K562 (cell line): ENCODE measurements around the gene CRABP2. TPM values are rescaled to one million over a fixed set of nuclear protein-coding genes. Genes with fewer than 3 reads are reported as not detected.

ENCODE experiments used
- ARID1B ChIP-seq: fragments of 450-650 bp; IDR thresholded peaks from 2 replicates; pipeline ENCODE4 v1.6.1; 2016; ENCODE audit warnings: antibody characterized with exemption, mild to moderate bottlenecking, inconsistent platforms
- ATF1 ChIP-seq, 2 experiments: fragments of 450-650 bp in 1 of 2; IDR thresholded peaks; 2 replicates each; pipeline ENCODE4 v1.6.1; 2016; ENCODE audit warnings: missing compliant biosample characterization in 1 of 2, missing genetic modification characterization in 1 of 2
- CBFA2T2 ChIP-seq: fragments of 450-650 bp; conservative IDR thresholded peaks from 2 replicates; pipeline ENCODE4 v1.6.1; 2017; ENCODE audit warnings: mild to moderate bottlenecking
- ESRRB ChIP-seq: fragments of 250-450 bp; sonication (Bioruptor Pico); IDR thresholded peaks from 2 replicates; pipeline ENCODE4 v1.5.0; 2020; ENCODE audit warnings: mild to moderate bottlenecking, moderate library complexity, borderline replicate concordance
- MECOM ChIP-seq: fragments of 250-450 bp; sonication (Bioruptor Pico); IDR thresholded peaks from 2 replicates; pipeline ENCODE4 v1.8.0; 2022; ENCODE audit warnings: inconsistent platforms
- PHF20 ChIP-seq: fragments of 450-650 bp; IDR thresholded peaks from 2 replicates; pipeline ENCODE4 v1.6.1; 2018; ENCODE audit not compliant: partially characterized antibody
- RBBP5 ChIP-seq: fragments of 200-600 bp; sonication (generic); IDR thresholded peaks from 2 replicates; pipeline ENCODE4 v1.6.1; 2012; ENCODE audit warnings: borderline replicate concordance, mild to moderate bottlenecking, low read length, control low read depth, inconsistent platforms; ENCODE audit not compliant: insufficient read depth, poor library complexity, severe bottlenecking
- RHOXF2B ChIP-seq: fragments of 250-450 bp; sonication (Bioruptor Pico); conservative IDR thresholded peaks from 2 replicates; pipeline ENCODE4 v1.5.1; 2021
- SETDB1 ChIP-seq: IDR thresholded peaks from one replicate; pipeline ENCODE4 v1.6.1; 2012; ENCODE audit warnings: low read length, control low read depth, inconsistent platforms
- SREBF2 ChIP-seq: sonication (generic); formaldehyde crosslinking; IDR thresholded peaks from 2 replicates; pipeline ENCODE4 v1.4.0; 2020; ENCODE audit warnings: mild to moderate bottlenecking, missing genetic modification reagents
- ZFP30 ChIP-seq: fragments of 250-450 bp; sonication (Bioruptor Pico); IDR thresholded peaks from 2 replicates; pipeline ENCODE4 v1.8.0; 2022; ENCODE audit warnings: moderate library complexity, mild to moderate bottlenecking, inconsistent platforms, borderline replicate concordance
- polyA plus RNA-seq, 8 experiments: library from polyadenylated mRNA; depleted of rRNA in 4 of 8; stranded (reverse) in 5 of 8; unstranded in 3 of 8; fragments of >200 nt; fragmentation: Nextera tagmentation in 2 of 8; fragmentation: Illumina TruSeq in 1 of 8; extraction: Ambion mirVana in 2 of 8; extraction: Trizol in 1 of 8; gene quantifications; 2 replicates each; pipeline versions ENCODE4 v1.2.1 to v1.2.3, GENCODE V29; 2011 to 2014; ENCODE audit warnings: inconsistent platforms in 1 of 8, missing spikeins in 1 of 8
- total RNA-seq, 7 experiments: library from RNA; depleted of rRNA in 6 of 7; stranded (reverse); fragments of >200 nt in 6 of 7; fragmentation: Illumina TruSeq in 2 of 7; extraction: Trizol in 2 of 7; gene quantifications; 2 replicates each; pipeline versions ENCODE4 v1.2.1 to v1.2.3, GENCODE V29; 2011 to 2021; ENCODE audit warnings: low replicate concordance in 1 of 7
- TF ChIP-seq, protein P1 (sequence below), 2 experiments: fragments of 150-350 bp in 1 of 2; IDR thresholded peaks; 2 replicates each; pipeline ENCODE4 v1.6.1; 2012 to 2016; ENCODE audit warnings: low read depth in 2 of 2, low read length in 2 of 2, mild to moderate bottlenecking in 1 of 2, moderate library complexity in 1 of 2
- TF ChIP-seq, protein P2 (sequence below): conservative IDR thresholded peaks from 2 replicates; pipeline ENCODE4 v1.6.1; 2011; ENCODE audit warnings: low read depth, mild to moderate bottlenecking, low read length; ENCODE audit not compliant: control insufficient read depth
- TF ChIP-seq, protein P3 (sequence below): fragments of 250-450 bp; sonication (Bioruptor Pico); IDR thresholded peaks from 2 replicates; pipeline ENCODE4 v1.5.0; 2021; ENCODE audit warnings: mild to moderate bottlenecking, moderate library complexity
- TF ChIP-seq, protein P4 (sequence below): IDR thresholded peaks from 2 replicates; pipeline ENCODE4 v1.6.1; 2012; ENCODE audit warnings: low read depth, low read length, improper control_type of control experiment, borderline replicate concordance

Gene CRABP2
- total and polyA plus RNA-seq, 9 of the 15 experiments (the other 6 are each of a cell fraction or from before 2014, with no cell fraction given), result 0.30 to 2.5 (median 0.82) TPM

DNA sequence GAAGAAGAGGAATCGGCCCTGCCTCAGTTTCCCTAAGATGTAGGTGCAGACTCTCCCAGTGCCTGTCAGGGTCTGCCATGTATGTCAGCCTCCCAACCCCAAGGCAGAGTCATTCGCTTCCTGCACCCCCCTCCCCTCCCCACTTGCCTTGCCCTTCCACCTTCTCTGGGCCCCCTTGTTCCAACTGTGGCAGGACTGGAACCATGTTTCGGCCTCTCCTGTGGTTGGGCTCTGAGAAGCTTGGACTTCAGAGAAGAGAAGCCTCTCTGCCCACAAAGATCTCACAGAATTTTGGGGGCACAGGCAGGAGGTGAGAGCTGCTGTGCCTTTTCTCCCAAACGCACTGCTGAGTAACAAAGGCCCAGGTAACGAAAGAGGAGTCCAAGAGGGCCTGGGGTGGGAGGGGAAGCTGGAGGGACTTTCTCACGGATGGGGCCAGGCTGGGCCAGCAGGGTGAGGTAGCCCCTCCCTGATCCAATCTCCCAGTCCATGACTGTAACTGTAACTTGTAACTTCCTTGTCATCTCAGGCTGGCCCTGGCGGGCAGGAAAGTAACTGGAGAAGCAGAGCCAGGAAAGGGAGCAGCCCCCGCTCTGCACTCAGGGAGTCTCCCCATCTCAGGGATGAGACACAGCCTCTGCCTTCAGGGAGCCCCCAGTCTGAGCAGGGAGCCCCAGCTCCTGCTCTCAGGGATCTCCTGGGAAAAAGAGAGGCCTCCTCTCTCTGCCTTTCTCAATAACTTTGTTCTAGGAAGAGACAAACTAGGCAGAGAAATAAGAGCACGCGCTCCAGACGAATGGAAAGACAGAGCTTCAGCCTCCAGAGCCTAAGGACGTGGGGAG, 11.3 kb downstream of the CRABP2 start (continued):
- TF ChIP-seq ESRRB (CRISPR knock-in tag) (no peak), SETDB1 (no peak), MECOM (CRISPR knock-in tag) (peak; percentile 70), CBFA2T2 (no peak), ATF1 (CRISPR knock-in tag; IDR thresholded peaks at IDR 0.05) (no peak), ATF1 (tag; IDR thresholded peaks at IDR 0.05) (peak; percentile 35; the same call in 1 of the 2 replicates), RHOXF2B (CRISPR knock-in tag) (0 out of 2 replicates have a peak, but pooled peaks have one; percentile 72), SREBF2 (CRISPR knock-in tag) (no peak), ZFP30 (no peak), RBBP5 (no peak), ARID1B (peak; percentile 54; the same call in 1 of the 2 replicates), PHF20 (no peak)
- TF ChIP-seq, protein P1, sequence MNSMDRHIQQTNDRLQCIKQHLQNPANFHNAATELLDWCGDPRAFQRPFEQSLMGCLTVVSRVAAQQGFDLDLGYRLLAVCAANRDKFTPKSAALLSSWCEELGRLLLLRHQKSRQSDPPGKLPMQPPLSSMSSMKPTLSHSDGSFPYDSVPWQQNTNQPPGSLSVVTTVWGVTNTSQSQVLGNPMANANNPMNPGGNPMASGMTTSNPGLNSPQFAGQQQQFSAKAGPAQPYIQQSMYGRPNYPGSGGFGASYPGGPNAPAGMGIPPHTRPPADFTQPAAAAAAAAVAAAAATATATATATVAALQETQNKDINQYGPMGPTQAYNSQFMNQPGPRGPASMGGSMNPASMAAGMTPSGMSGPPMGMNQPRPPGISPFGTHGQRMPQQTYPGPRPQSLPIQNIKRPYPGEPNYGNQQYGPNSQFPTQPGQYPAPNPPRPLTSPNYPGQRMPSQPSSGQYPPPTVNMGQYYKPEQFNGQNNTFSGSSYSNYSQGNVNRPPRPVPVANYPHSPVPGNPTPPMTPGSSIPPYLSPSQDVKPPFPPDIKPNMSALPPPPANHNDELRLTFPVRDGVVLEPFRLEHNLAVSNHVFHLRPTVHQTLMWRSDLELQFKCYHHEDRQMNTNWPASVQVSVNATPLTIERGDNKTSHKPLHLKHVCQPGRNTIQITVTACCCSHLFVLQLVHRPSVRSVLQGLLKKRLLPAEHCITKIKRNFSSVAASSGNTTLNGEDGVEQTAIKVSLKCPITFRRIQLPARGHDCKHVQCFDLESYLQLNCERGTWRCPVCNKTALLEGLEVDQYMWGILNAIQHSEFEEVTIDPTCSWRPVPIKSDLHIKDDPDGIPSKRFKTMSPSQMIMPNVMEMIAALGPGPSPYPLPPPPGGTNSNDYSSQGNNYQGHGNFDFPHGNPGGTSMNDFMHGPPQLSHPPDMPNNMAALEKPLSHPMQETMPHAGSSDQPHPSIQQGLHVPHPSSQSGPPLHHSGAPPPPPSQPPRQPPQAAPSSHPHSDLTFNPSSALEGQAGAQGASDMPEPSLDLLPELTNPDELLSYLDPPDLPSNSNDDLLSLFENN (IDR thresholded peaks at IDR 0.05; ENCODE audit: low read depth in 2 of 2, low read length in 2 of 2), result no peak
- TF ChIP-seq, protein P2, sequence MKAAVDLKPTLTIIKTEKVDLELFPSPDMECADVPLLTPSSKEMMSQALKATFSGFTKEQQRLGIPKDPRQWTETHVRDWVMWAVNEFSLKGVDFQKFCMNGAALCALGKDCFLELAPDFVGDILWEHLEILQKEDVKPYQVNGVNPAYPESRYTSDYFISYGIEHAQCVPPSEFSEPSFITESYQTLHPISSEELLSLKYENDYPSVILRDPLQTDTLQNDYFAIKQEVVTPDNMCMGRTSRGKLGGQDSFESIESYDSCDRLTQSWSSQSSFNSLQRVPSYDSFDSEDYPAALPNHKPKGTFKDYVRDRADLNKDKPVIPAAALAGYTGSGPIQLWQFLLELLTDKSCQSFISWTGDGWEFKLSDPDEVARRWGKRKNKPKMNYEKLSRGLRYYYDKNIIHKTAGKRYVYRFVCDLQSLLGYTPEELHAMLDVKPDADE, result no peak
- TF ChIP-seq, protein P3, sequence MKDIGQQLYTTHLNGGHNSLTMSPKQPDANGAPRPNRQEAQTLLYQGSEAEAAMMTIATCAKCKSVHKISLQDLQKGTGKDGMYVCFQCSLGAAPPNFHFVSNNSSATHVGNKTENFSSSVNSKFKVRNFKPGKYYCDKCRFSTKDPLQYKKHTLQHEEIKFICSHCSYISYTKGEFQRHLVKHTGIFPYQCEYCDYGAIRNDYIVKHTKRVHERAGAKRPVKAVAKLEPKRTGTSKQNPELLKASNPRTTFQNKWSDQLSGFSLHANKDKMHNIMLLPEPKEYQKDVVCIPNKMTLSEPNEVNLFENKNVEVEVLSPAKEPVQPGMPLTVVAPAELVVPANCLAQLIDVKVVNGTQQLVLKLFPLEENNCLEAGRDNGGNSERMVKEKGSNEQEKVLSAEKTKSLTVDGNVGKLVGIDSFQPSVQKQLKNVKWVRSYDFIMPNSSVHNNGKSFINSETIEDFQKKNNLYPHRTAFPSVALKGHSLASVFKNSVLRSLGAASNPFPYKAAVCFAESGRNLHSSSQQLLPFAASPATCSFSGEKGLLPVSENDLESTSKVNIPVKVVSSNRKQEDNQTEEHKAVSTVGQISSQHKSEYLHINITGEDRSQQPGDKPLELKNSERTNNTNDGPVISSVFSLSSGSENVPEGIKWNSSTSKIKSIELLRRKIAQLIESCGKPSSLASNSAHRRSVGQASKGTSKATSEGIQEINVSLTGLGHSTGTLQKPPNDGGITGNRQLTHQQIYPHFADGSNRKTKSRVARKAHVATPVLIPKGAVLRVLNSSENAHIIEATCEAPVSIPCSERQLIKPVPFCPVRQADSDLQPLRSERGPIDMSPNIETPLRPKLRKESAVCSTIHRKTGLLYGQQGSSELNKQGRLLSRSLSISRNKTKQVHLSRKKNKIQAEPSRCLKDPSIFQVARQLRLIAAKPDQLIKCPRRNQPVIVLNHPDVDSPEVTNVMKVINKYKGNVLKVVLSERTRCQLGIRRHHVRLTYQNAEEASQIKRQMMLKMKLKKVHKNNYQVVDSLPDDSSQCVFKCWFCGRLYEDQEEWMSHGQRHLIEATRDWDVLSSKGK (CRISPR knock-in tag), result no peak
- TF ChIP-seq, protein P4, sequence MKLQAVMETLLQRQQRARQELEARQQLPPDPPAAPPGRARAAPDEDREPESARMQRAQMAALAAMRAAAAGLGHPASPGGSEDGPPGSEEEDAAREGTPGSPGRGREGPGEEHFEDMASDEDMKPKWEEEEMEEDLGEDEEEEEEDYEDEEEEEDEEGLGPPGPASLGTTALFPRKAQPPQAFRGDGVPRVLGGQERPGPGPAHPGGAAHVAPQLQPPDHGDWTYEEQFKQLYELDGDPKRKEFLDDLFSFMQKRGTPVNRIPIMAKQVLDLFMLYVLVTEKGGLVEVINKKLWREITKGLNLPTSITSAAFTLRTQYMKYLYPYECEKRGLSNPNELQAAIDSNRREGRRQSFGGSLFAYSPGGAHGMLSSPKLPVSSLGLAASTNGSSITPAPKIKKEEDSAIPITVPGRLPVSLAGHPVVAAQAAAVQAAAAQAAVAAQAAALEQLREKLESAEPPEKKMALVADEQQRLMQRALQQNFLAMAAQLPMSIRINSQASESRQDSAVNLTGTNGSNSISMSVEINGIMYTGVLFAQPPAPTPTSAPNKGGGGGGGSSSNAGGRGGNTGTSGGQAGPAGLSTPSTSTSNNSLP, result no peak
